Trophoblast cell (in vitro differentiated cells and primary cell): Measurements from ENCODE around the gene WNK1.
"Not testable (repeated sequence)": the region's sequence is repeated elsewhere in the genome, so short reads cannot be mapped to it uniquely, and the experiment has no call there.

ENCODE experiments used
- DNase-seq, 2 donors: peaks; one replicate each; pipeline ENCODE4 v3.0.0-alpha.2; 2016
- H2AFZ ChIP-seq: 2 replicates; pipeline ENCODE4 v1.6.1; 2013; ENCODE audit warnings: low read length, moderate library complexity, mild to moderate bottlenecking; ENCODE audit not compliant: insufficient read depth, poor library complexity
- H2AK5ac ChIP-seq: 2 replicates; pipeline ENCODE4 v1.6.1; 2013; ENCODE audit warnings: mild to moderate bottlenecking, low read length
- H2BK120ac ChIP-seq: 2 replicates; pipeline ENCODE4 v1.6.1; 2013; ENCODE audit warnings: low read length, mild to moderate bottlenecking, moderate library complexity; ENCODE audit not compliant: insufficient read depth, poor library complexity
- H2BK12ac ChIP-seq: 2 replicates; pipeline ENCODE4 v1.6.1; 2013; ENCODE audit warnings: mild to moderate bottlenecking, low read length, moderate library complexity
- H2BK5ac ChIP-seq: 2 replicates; pipeline ENCODE4 v1.6.1; 2013; ENCODE audit warnings: low read length, low read depth, moderate library complexity, mild to moderate bottlenecking; ENCODE audit not compliant: poor library complexity
- H3K14ac ChIP-seq: 2 replicates; pipeline ENCODE4 v1.6.1; 2013; ENCODE audit warnings: mild to moderate bottlenecking, low read length
- H3K18ac ChIP-seq: 2 replicates; pipeline ENCODE4 v1.6.1; 2013; ENCODE audit warnings: mild to moderate bottlenecking, low read length
- H3K23ac ChIP-seq: 2 replicates; pipeline ENCODE4 v1.6.1; 2013; ENCODE audit warnings: low read length
- H3K27ac ChIP-seq: 2 replicates; pipeline ENCODE4 v1.5.1; 2013; ENCODE audit warnings: low read depth, mild to moderate bottlenecking, inconsistent platforms, low read length, moderate library complexity
- H3K27me3 ChIP-seq: 2 replicates; pipeline ENCODE4 v1.6.1; 2013; ENCODE audit warnings: inconsistent platforms, mild to moderate bottlenecking, low read length, moderate library complexity; ENCODE audit not compliant: insufficient read depth
- H3K36me3 ChIP-seq, 2 experiments: 1 replicate in 1 of 2; 2 replicates in 1 of 2; pipeline ENCODE4 v1.6.1; 2013; ENCODE audit warnings: low read length in 2 of 2, mild to moderate bottlenecking in 2 of 2, moderate library complexity in 1 of 2; ENCODE audit not compliant: insufficient read depth in 2 of 2, control insufficient read depth in 1 of 2
- H3K4ac ChIP-seq: 2 replicates; pipeline ENCODE4 v1.6.1; 2013; ENCODE audit warnings: low read depth, mild to moderate bottlenecking, low read length, moderate library complexity
- H3K4me1 ChIP-seq, 2 experiments: 1 replicate in 1 of 2; 2 replicates in 1 of 2; pipeline ENCODE4 v1.6.1; 2013; ENCODE audit warnings: low read length in 2 of 2, mild to moderate bottlenecking in 2 of 2, moderate library complexity in 1 of 2; ENCODE audit not compliant: insufficient read depth in 2 of 2, control insufficient read depth in 1 of 2
- H3K4me2 ChIP-seq: 2 replicates; pipeline ENCODE4 v1.6.1; 2013; ENCODE audit warnings: inconsistent platforms, mild to moderate bottlenecking, low read length, moderate library complexity
- H3K4me3 ChIP-seq: 2 replicates; pipeline ENCODE4 v1.5.1; 2013; ENCODE audit warnings: mild to moderate bottlenecking, low read depth, low read length, inconsistent platforms
- H3K79me1 ChIP-seq: one replicate; pipeline ENCODE4 v1.6.1; 2013; ENCODE audit warnings: low read length
- H3K79me2 ChIP-seq: 2 replicates; pipeline ENCODE4 v1.6.1; 2013; ENCODE audit warnings: low read length, mild to moderate bottlenecking; ENCODE audit not compliant: control insufficient read depth, insufficient read depth, poor library complexity
- H3K9ac ChIP-seq: 2 replicates; pipeline ENCODE4 v1.6.1; 2013; ENCODE audit warnings: mild to moderate bottlenecking, low read length
- H3K9me3 ChIP-seq: 2 replicates; pipeline ENCODE4 v1.6.1; 2013; ENCODE audit warnings: low read depth, mild to moderate bottlenecking, control low read depth, inconsistent platforms, low read length; ENCODE audit not compliant: insufficient read depth
- H4K12ac ChIP-seq: 2 replicates; pipeline ENCODE4 v1.6.1; 2013; ENCODE audit warnings: low read depth, mild to moderate bottlenecking, low read length, moderate library complexity
- H4K8ac ChIP-seq: 2 replicates; pipeline ENCODE4 v1.6.1; 2013; ENCODE audit warnings: low read depth, mild to moderate bottlenecking, low read length, moderate library complexity
- H4K91ac ChIP-seq: one replicate; pipeline ENCODE4 v1.6.1; 2013; ENCODE audit warnings: low read depth, mild to moderate bottlenecking, low read length, moderate library complexity
- WGBS: extraction: QIAGEN DNeasy Blood & Tissue Kit; methylation state at CpG from one replicate; pipeline ENCODE4 v1.1.7; 2013; ENCODE audit warnings: missing lambda C conversion rate; ENCODE audit not compliant: insufficient read length, insufficient coverage; ENCODE audit errors: extremely low coverage; 5-methylcytosine and 5-hydroxymethylcytosine counted together

WNK1 gene

GRCh38 chr12:770479-770878 is 18.1 kb downstream of the WNK1 start:
- no peak overlapping the region for H2BK120ac ChIP-seq
- no peak overlapping the region for H3K4me2 ChIP-seq
- no peak for DNase-seq
- no peaks in the 10 kb centered on the region for H3K27me3 ChIP-seq
- no peak overlapping the region for H3K23ac ChIP-seq
- H2AK5ac ChIP-seq: no peak overlapping the region
- H2BK12ac ChIP-seq: no peak overlapping the region
- WGBS: no CpG with 5 or more reads among the region's 2 CpGs
- H3K4ac ChIP-seq: no peak overlapping the region
- no peak overlapping the region for H4K8ac ChIP-seq
- no peak overlapping the region for H2AFZ ChIP-seq
- peaks cover 0 to 1% of the 10 kb centered on the region in 2 experiments for H3K4me1 ChIP-seq
- no peak overlapping the region for H3K27ac ChIP-seq
- no peak overlapping the region for H3K14ac ChIP-seq
- no peak overlapping the region for H4K12ac ChIP-seq
- no peaks in the 10 kb centered on the region for H3K9me3 ChIP-seq
- no peak overlapping the region for H3K4me3 ChIP-seq
- no peak overlapping the region for H4K91ac ChIP-seq
- no peak overlapping the region for H3K9ac ChIP-seq
- H3K18ac ChIP-seq: no peak overlapping the region
- H3K79me2 ChIP-seq: no peaks in the 10 kb centered on the region
- H3K79me1 ChIP-seq: no peaks in the 10 kb centered on the region
- H2BK5ac ChIP-seq: no peak overlapping the region
- no peaks in the 10 kb centered on the region for H3K36me3 ChIP-seq

- H2AK5ac ChIP-seq: no peak overlapping the region
- H3K4me3 ChIP-seq: no peak overlapping the region
- H3K27me3 ChIP-seq: no peaks in the 10 kb centered on the region
- no peak overlapping the region for H3K4ac ChIP-seq
- no peaks in the 10 kb centered on the region for H3K36me3 ChIP-seq
- no peak overlapping the region for H4K8ac ChIP-seq
- H3K79me2 ChIP-seq: peaks cover 5% of the 10 kb centered on the region
- no peak overlapping the region for H2BK12ac ChIP-seq
- H4K91ac ChIP-seq: no peak overlapping the region
- DNase-seq: no peak
- H2BK5ac ChIP-seq: no peak overlapping the region
- H3K4me1 ChIP-seq: peaks cover 0 to 1% of the 10 kb centered on the region in 2 experiments
- no peak overlapping the region for H2AFZ ChIP-seq
- no peak overlapping the region for H3K23ac ChIP-seq
- H3K79me1 ChIP-seq: no peaks in the 10 kb centered on the region
- no peak overlapping the region for H3K27ac ChIP-seq
- H3K9ac ChIP-seq: no peak overlapping the region
- H3K18ac ChIP-seq: no peak overlapping the region
- H3K9me3 ChIP-seq: no peaks in the 10 kb centered on the region
- H4K12ac ChIP-seq: no peak overlapping the region
- no peak overlapping the region for H3K4me2 ChIP-seq
- no peak overlapping the region for H2BK120ac ChIP-seq
- WGBS: no CpG with 5 or more reads among the region's 5 CpGs
- H3K14ac ChIP-seq: no peak overlapping the region
Observed at GRCh38 chr12:772056-772697, 19.8 kb downstream of the WNK1 start.

- H3K4ac ChIP-seq: no peak overlapping the region
- H2AK5ac ChIP-seq: no peak overlapping the region
- peak overlapping the region; percentile 48 for H3K27ac ChIP-seq
- H3K14ac ChIP-seq: no peak overlapping the region
- no peaks in the 10 kb centered on the region for H3K79me1 ChIP-seq
- no peaks in the 10 kb centered on the region for H3K36me3 ChIP-seq
- no peak overlapping the region for H2BK5ac ChIP-seq
- H3K79me2 ChIP-seq: peaks cover 5% of the 10 kb centered on the region
- H4K8ac ChIP-seq: no peak overlapping the region
- no peak overlapping the region for H3K9ac ChIP-seq
- no peak overlapping the region for H4K12ac ChIP-seq
- no peak overlapping the region for H2BK12ac ChIP-seq
- no peak for DNase-seq
- WGBS: no CpG with 5 or more reads among the region's 3 CpGs
- no peak overlapping the region for H2AFZ ChIP-seq
- H3K27me3 ChIP-seq: no peaks in the 10 kb centered on the region
- H3K4me3 ChIP-seq: no peak overlapping the region
- H3K18ac ChIP-seq: no peak overlapping the region
- no peak overlapping the region for H2BK120ac ChIP-seq
- H3K4me1 ChIP-seq: peaks cover 0 to 1% of the 10 kb centered on the region in 2 experiments
- H4K91ac ChIP-seq: no peak overlapping the region
- no peaks in the 10 kb centered on the region for H3K9me3 ChIP-seq
- peak overlapping the region; percentile 49 for H3K4me2 ChIP-seq
- H3K23ac ChIP-seq: no peak overlapping the region
Observed at GRCh38 chr12:774051-774614, 21.8 kb downstream of the WNK1 start.

GRCh38 chr12:775973-776771 is 23.8 kb downstream of the WNK1 start:
- H2BK120ac ChIP-seq, H3K4me2 ChIP-seq, H3K23ac ChIP-seq, H2AFZ ChIP-seq, H2AK5ac ChIP-seq, H3K14ac ChIP-seq, H4K91ac ChIP-seq, H4K12ac ChIP-seq, H3K27me3 ChIP-seq, H2BK12ac ChIP-seq, H3K79me1 ChIP-seq, H3K36me3 ChIP-seq, H3K27ac ChIP-seq, H3K9ac ChIP-seq, H2BK5ac ChIP-seq, H3K18ac ChIP-seq, DNase-seq, H3K9me3 ChIP-seq, H3K4me1 ChIP-seq, H3K79me2 ChIP-seq, H4K8ac ChIP-seq, H3K4me3 ChIP-seq: not testable (repeated sequence)
- H3K4ac ChIP-seq: peak overlapping the region; percentile 84
- no CpG with 5 or more reads among the region's 15 CpGs for WGBS
